ENCODE data around the gene BID.
"Not testable (repeated sequence)": the region's sequence is repeated elsewhere in the genome, so short reads cannot be mapped to it uniquely, and the experiment has no call there.

Gene BID

GRCh38 chr22:17774926-17775685 is 837 bp upstream of the BID start:
- peak overlapping the region; percentile 64 for H3K4me3 Mint-ChIP-seq
- DNase-seq (ENCODE audit: low spot score in 2 of 2): no peak
- H3K4me1 Mint-ChIP-seq: peaks cover 61% of the 10 kb centered on the region
- peaks cover 3% of the 10 kb centered on the region for H3K36me3 Mint-ChIP-seq
- peak overlapping the region; percentile 90 for H3K27ac Mint-ChIP-seq
- H3K9me3 Mint-ChIP-seq: no peaks in the 10 kb centered on the region
- ATAC-seq (ENCODE audit: low read depth): no peak
- no peaks in the 10 kb centered on the region for H3K27me3 Mint-ChIP-seq

- no peaks in the 10 kb centered on the region for H3K27me3 Mint-ChIP-seq
- H3K36me3 Mint-ChIP-seq: no peaks in the 10 kb centered on the region
- ATAC-seq (ENCODE audit: low read depth) (peak; percentile 32), DNase-seq (ENCODE audit: low spot score in 2 of 2) (peak; percentile 45 to 58)
- no peaks in the 10 kb centered on the region for H3K9me3 Mint-ChIP-seq
- H3K27ac Mint-ChIP-seq: peak overlapping the region; percentile 91
- H3K4me1 Mint-ChIP-seq: peaks cover 48% of the 10 kb centered on the region
- H3K4me3 Mint-ChIP-seq: peak overlapping the region; percentile 88
These were observed 563 bp downstream of the BID start for GRCh38 chr22:17773606-17774205.

DNA sequence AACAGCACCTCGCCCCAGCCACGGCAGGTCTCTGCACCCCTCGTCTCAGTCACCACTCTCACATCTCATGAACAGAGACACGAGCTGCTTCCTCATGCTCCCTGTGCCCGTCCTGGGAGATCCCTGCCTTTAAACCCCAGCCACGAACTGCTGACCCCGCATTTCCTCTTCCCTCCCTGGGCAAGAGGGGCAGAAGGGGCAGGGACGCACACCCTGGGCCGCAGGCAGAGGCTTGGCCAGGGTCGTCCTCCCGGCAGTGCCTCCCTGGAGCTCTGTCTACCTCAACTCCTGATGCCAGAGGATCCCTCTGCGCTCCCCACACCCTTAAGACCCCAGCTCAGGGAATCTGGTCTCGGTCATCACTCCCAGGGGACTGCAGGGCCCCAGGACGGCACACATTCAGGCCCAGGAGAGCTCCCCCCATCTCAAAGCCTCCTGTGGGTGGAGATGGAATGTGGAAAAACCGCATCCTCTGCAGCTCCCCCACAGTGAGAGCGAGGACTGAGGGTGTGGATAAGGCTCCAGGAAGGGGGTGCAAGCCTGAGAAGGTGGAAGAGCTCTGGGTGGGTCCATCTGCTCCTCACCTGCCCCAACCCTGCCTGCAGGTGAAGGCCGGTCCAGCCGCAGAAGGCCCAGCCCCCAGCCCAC is 1.2 kb downstream of the BID start:
- no peak for DNase-seq (ENCODE audit: low spot score in 2 of 2)
- Mint-ChIP-seq H3K4me1 (peaks cover 43% of the 10 kb centered on the region), H3K27ac (peak overlapping the region; percentile 91), H3K9me3 (no peaks in the 10 kb centered on the region), H3K4me3 (peak overlapping the region; percentile 88), H3K36me3 (no peaks in the 10 kb centered on the region), H3K27me3 (no peaks in the 10 kb centered on the region)
- no peak for ATAC-seq (ENCODE audit: low read depth)

DNA sequence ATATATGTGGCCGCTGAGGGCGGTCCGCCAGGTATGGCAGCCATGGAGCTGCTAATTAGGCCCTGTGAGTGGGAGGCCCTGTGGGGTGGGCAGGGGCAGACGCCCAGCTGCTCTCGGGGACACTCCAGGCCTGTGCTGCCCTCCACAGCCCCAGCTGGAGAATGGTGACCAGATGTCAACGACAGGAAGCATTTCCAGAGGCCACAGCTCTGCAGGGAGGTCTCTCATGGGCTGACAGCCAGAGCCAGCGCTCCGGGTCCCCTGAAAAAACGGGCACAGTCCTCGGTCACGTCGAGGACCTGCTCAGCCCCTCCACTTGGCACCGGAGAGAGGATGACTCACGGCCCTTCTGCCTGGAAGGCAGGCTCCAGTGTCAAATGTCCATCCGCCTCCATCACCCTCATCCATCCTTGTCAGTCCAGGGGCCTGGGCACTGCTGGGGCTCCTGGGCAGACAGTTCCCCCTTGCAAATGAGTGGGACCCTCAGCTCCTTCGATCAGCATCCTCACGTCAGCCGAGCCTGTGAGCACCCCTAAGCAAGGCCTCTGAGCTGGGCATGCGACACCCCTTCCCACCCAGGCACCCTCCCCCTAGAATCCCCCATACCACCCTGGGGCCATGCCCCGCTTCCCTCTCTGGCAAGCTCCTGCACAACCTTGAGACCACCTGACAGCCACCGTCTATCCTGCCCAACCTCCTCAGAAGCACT is 1.9 kb downstream of the BID start:
- no peak for ATAC-seq (ENCODE audit: low read depth)
- no peaks in the 10 kb centered on the region for H3K9me3 Mint-ChIP-seq
- H3K27ac Mint-ChIP-seq: peak overlapping the region; percentile 91

GRCh38 chr22:17770180-17771077 is 3.8 kb downstream of the BID start:
- peaks cover 38% of the 10 kb centered on the region for H3K4me1 Mint-ChIP-seq

More for the DNA sequence above, 1.9 kb downstream of the BID start:
- no peaks in the 10 kb centered on the region for H3K36me3 Mint-ChIP-seq
- no peak for DNase-seq (ENCODE audit: low spot score in 2 of 2)
- peak overlapping the region; percentile 88 for H3K4me3 Mint-ChIP-seq
- H3K27me3 Mint-ChIP-seq: no peaks in the 10 kb centered on the region
- peaks cover 44% of the 10 kb centered on the region for H3K4me1 Mint-ChIP-seq

DNA sequence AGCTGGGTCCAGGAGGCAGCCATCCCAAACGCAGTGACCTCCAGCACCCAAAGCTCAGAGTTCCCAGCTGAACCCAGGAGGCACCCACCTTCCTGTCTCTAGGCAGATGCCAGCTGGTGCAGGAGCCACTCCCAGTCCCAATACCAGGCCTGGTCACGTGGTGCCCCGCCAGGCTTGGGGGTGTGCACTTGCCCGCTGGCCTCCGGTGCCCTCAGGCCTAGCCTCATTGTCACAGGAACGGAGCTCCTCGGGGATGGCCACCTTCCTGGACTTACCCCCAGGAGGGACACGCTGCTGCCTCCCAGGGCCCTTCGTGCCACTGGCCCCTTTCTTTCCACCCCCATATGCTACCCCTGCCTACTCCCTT is 4.6 kb downstream of the BID start:
- peak overlapping the region; percentile 18 for H3K27ac Mint-ChIP-seq
- no peak overlapping the region for H3K4me3 Mint-ChIP-seq
- H3K9me3 Mint-ChIP-seq: no peaks in the 10 kb centered on the region

More at GRCh38 chr22:17770180-17771077, 3.8 kb downstream of the BID start:
- H3K27me3 Mint-ChIP-seq: no peaks in the 10 kb centered on the region
- H3K4me3 Mint-ChIP-seq: no peak overlapping the region
- DNase-seq (ENCODE audit: low spot score in 2 of 2) (no peak), ATAC-seq (ENCODE audit: low read depth) (no peak)
- H3K36me3 Mint-ChIP-seq: no peaks in the 10 kb centered on the region
- H3K27ac Mint-ChIP-seq: peak overlapping the region; percentile 18
- no peaks in the 10 kb centered on the region for H3K9me3 Mint-ChIP-seq

GRCh38 chr22:17769013-17769715 is 5.1 kb downstream of the BID start:
- no peak overlapping the region for H3K27ac Mint-ChIP-seq
- H3K27me3 Mint-ChIP-seq: no peaks in the 10 kb centered on the region
- H3K4me1 Mint-ChIP-seq: peaks cover 36% of the 10 kb centered on the region
- no peak overlapping the region for H3K4me3 Mint-ChIP-seq
- H3K36me3 Mint-ChIP-seq: no peaks in the 10 kb centered on the region
- ATAC-seq (ENCODE audit: low read depth) (no peak), DNase-seq (ENCODE audit: low spot score in 2 of 2) (no peak)
- H3K9me3 Mint-ChIP-seq: no peaks in the 10 kb centered on the region

More for the DNA sequence above, 4.6 kb downstream of the BID start:
- Mint-ChIP-seq H3K27me3 (no peaks in the 10 kb centered on the region), H3K36me3 (no peaks in the 10 kb centered on the region), H3K4me1 (peaks cover 34% of the 10 kb centered on the region)
- DNase-seq (ENCODE audit: low spot score in 2 of 2): no peak
- no peak for ATAC-seq (ENCODE audit: low read depth)

DNA sequence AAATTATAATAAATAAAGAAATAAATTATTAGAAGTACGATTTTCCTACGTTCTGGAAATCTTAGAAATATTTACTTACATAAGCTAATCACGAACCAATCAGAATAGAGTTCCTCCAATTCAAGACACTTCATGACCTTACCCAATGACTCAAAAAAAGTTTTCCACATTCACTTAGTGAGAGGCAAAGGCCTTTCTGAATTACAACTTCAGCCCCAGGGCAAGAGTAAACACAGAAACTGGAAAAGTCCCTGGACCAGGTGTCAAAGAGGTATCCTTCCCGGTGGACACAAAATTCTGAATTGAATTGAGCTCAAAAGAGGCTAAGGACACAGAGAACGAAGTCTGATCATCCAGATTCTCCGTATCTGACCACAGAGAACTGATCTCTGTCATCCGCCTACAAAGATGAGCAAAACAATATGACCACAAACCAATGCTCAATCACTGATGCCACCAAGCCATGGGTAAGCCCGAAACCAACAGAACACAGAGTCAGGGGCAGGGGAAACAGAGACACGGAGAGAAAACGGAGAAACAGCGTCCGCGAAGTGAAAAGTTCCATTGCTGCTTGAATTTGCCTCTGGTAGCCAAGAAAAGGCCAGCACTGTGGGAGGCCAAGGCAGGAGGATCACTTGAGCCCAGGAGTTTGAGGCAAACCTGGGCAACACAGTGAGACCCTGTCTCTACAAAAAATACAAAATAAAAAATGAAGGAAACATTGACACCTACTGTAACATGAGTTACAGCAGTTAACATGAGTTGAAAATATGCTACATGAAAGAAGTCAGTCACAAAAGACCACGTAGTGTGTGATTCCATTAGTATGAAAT is 6.8 kb downstream of the BID start:
- no peaks in the 10 kb centered on the region for H3K27me3 Mint-ChIP-seq
- no peak for DNase-seq (ENCODE audit: low spot score in 2 of 2)
- no peaks in the 10 kb centered on the region for H3K9me3 Mint-ChIP-seq

GRCh38 chr22:17764852-17765251 is 9.4 kb downstream of the BID start:
- DNase-seq (ENCODE audit: low spot score in 2 of 2); H3K4me3 Mint-ChIP-seq; H3K27me3 Mint-ChIP-seq; H3K27ac Mint-ChIP-seq; H3K36me3 Mint-ChIP-seq; ATAC-seq (ENCODE audit: low read depth); H3K9me3 Mint-ChIP-seq: not testable (repeated sequence)
- H3K4me1 Mint-ChIP-seq: peaks cover 16% of the 10 kb centered on the region

More for the DNA sequence above, 6.8 kb downstream of the BID start:
- H3K4me1 Mint-ChIP-seq: peaks cover 26% of the 10 kb centered on the region
- peak overlapping the region; percentile 1 for H3K4me3 Mint-ChIP-seq
- H3K27ac Mint-ChIP-seq: peak overlapping the region; percentile 38
- H3K36me3 Mint-ChIP-seq: no peaks in the 10 kb centered on the region
- peak; percentile 21 for ATAC-seq (ENCODE audit: low read depth)

DNA sequence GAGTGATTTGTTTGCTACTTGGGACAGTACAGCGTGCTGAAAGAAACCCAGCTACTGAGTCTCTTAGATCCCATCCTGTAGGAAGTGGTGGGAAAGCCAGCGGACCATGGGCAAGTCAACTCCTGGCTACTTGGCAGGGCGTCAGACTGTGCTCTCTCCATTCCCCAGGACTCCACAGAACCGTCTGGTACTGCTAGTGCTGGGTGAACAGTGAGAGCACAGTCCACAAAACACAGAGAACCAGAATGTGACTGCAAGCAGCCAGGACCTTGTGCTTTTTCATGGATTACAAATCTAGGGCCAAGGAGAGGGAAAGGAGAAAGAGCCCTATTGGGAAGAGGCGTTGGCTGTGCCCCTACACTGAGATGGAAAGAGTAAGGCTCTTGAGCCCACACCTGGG is 10.2 kb downstream of the BID start:
- Mint-ChIP-seq H3K9me3 (no peaks in the 10 kb centered on the region), H3K4me1 (peaks cover 16% of the 10 kb centered on the region), H3K27ac (peak overlapping the region; percentile 56), H3K27me3 (no peaks in the 10 kb centered on the region), H3K36me3 (no peaks in the 10 kb centered on the region), H3K4me3 (no peak overlapping the region)
- no peak for ATAC-seq (ENCODE audit: low read depth)
- no peak for DNase-seq (ENCODE audit: low spot score in 2 of 2)

DNA sequence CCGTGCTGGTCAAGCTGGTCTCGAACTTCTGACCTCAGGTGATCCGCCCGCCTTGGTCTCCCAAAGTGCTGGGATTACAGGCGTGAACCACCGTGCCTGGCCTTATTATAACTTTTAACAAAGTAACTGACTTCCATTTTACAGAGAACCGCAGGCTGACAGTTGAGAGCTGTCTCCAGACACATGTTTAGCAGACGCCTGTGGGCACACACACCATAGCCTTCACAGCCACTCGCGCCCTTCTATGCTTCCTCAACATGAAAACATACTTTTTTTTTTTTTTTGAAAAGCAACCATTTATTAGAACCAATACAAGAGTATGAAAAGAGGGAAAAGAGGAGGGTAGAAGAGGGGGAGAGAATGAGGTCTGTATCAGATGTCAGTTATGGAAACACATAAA is 10.8 kb downstream of the BID start:
- H3K36me3 Mint-ChIP-seq; H3K9me3 Mint-ChIP-seq; DNase-seq (ENCODE audit: low spot score in 2 of 2); ATAC-seq (ENCODE audit: low read depth); H3K27me3 Mint-ChIP-seq; H3K27ac Mint-ChIP-seq; H3K4me3 Mint-ChIP-seq: not testable (repeated sequence)
- H3K4me1 Mint-ChIP-seq: peaks cover 17% of the 10 kb centered on the region

- H3K36me3 Mint-ChIP-seq: peaks cover 4% of the 10 kb centered on the region
- no peak overlapping the region for H3K4me3 Mint-ChIP-seq
- no peak overlapping the region for H3K27ac Mint-ChIP-seq
- DNase-seq (ENCODE audit: low spot score in 2 of 2) (no peak), ATAC-seq (ENCODE audit: low read depth) (no peak)
- H3K4me1 Mint-ChIP-seq: peaks cover 11% of the 10 kb centered on the region
- H3K9me3 Mint-ChIP-seq: no peaks in the 10 kb centered on the region
- H3K27me3 Mint-ChIP-seq: no peaks in the 10 kb centered on the region
These were observed 13.2 kb downstream of the BID start for GRCh38 chr22:17761138-17761488.

All from memory B cell (primary cell).